HCT116 (cell line): ENCODE results near the gene CCSAP. TPM values are rescaled to one million over a fixed set of nuclear protein-coding genes. Genes with fewer than 3 reads are reported as not detected.

Experiments used
- ATAC-seq: fragments of 200-7000 bp; cut with Tn5 transposase; 2 replicates; pipeline ENCODE4 v1.9.1; 2020; ENCODE audit warnings: mild to moderate bottlenecking, moderate library complexity
- BruUV-seq: library from RNA; stranded (reverse); fragments of 400-500 nt; replicated peaks from 2 replicates; lab custom pipeline; 2021; lab: Mats Ljungman, UMichigan
- CTCF ChIA-PET: fragments of 300-600 bp; sonication (Branson Sonifier 250); formaldehyde crosslinking; loops from one replicate; lab custom pipeline; 2021; ENCODE audit warnings: antibody characterized with exemption; lab: Charles Lee
- POLR2A ChIA-PET: fragments of 300-600, 350-600 bp; sonication (Branson Sonifier 250); formaldehyde crosslinking; loops from one replicate; lab custom pipeline; 2021; ENCODE audit warnings: antibody characterized with exemption; lab: Charles Lee
- RAD21 ChIA-PET, 2 experiments: fragments of 300-600 bp; sonication (Branson Sonifier 250); formaldehyde crosslinking; loops; one replicate each; lab custom pipeline; 2023; ENCODE audit warnings: low total read pairs in 2 of 2; ENCODE audit not compliant: uncharacterized antibody in 2 of 2, unreplicated experiment in 2 of 2, low non-redundant PET in 1 of 2; lab: Charles Lee
- DNase-seq: peaks from one replicate; pipeline ENCODE4 v3.0.0-alpha.2; 2010; ENCODE audit warnings: low read depth, low spot score
- H2AFZ ChIP-seq: fragments of 200-600 bp; shearing (Covaris generic), sonication (generic); 2 replicates; pipeline ENCODE4 v1.6.1; 2017; ENCODE audit warnings: low read depth, mixed run types, mixed read lengths, antibody characterized with exemption, low read length; ENCODE audit not compliant: poor library complexity, severe bottlenecking
- H3K27ac ChIP-seq: 2 replicates; pipeline ENCODE4 v1.5.1; 2012; ENCODE audit warnings: low read depth, low read length
- H3K27me3 ChIP-seq: fragments of 200-600 bp; sonication (generic); 2 replicates; pipeline ENCODE4 v1.6.1; 2016; ENCODE audit warnings: mixed run types, low read length, mixed read lengths; ENCODE audit not compliant: insufficient read depth
- H3K36me3 ChIP-seq, 2 experiments: fragments of 200-500 bp in 1 of 2; fragments of 200-600 bp in 1 of 2; sonication (Bioruptor generic) in 1 of 2; sonication (generic) in 1 of 2; 2 replicates each; pipeline versions ENCODE4 v1.5.1 to v1.6.1; 2014 to 2016; ENCODE audit warnings: low read length in 2 of 2, inconsistent platforms in 1 of 2, mixed read lengths in 1 of 2, mixed run types in 1 of 2; ENCODE audit not compliant: insufficient read depth in 2 of 2, control insufficient read depth in 1 of 2
- H3K4me1 ChIP-seq, 2 experiments: fragments of 200-600 bp in 1 of 2; sonication (generic) in 1 of 2; 2 replicates each; pipeline versions ENCODE4 v1.5.1 to v1.6.1; 2012 to 2017; ENCODE audit warnings: low read length in 2 of 2, inconsistent platforms in 1 of 2, mild to moderate bottlenecking in 1 of 2, mixed read lengths in 1 of 2, mixed run types in 1 of 2, moderate library complexity in 1 of 2; ENCODE audit not compliant: insufficient read depth in 2 of 2, control insufficient read depth in 1 of 2
- H3K4me2 ChIP-seq: fragments of 200-600 bp; sonication (generic); 2 replicates; pipeline ENCODE4 v1.6.1; 2017; ENCODE audit warnings: mixed run types, low read length, mixed read lengths
- H3K4me3 ChIP-seq, 2 experiments: fragments of 200-600 bp in 1 of 2; sonication (generic) in 1 of 2; replicated peaks in 1 of 2; 2 replicates each; pipeline ENCODE4 v1.5.1; 2011 to 2016; ENCODE audit warnings: low read length in 2 of 2, control low read depth in 1 of 2, low read depth in 1 of 2, mild to moderate bottlenecking in 1 of 2, mixed read lengths in 1 of 2, mixed run types in 1 of 2
- H3K79me2 ChIP-seq: fragments of 200-600 bp; sonication (generic); 2 replicates; pipeline ENCODE4 v1.6.1; 2017; ENCODE audit warnings: mild to moderate bottlenecking, mixed run types, low read length, moderate library complexity, mixed read lengths; ENCODE audit not compliant: insufficient read depth
- H3K9ac ChIP-seq: fragments of 200-600 bp; sonication (generic); 2 replicates; pipeline ENCODE4 v1.6.1; 2016; ENCODE audit warnings: low read length, mixed read lengths
- H3K9me2 ChIP-seq: fragments of 200-600 bp; sonication (generic), shearing (Covaris generic); 2 replicates; pipeline ENCODE4 v1.6.1; 2017; ENCODE audit warnings: mixed run types, mild to moderate bottlenecking, moderate library complexity; ENCODE audit not compliant: insufficient read depth
- H3K9me3 ChIP-seq, 2 experiments: fragments of 200-500 bp in 1 of 2; fragments of 200-600 bp in 1 of 2; sonication (Bioruptor generic) in 1 of 2; sonication (generic) in 1 of 2; 2 replicates each; pipeline ENCODE4 v1.6.1; 2014 to 2017; ENCODE audit warnings: low read length in 2 of 2, mixed read lengths in 2 of 2, inconsistent platforms in 1 of 2, low read depth in 1 of 2, mild to moderate bottlenecking in 1 of 2, mixed run types in 1 of 2, moderate library complexity in 1 of 2; ENCODE audit not compliant: control insufficient read depth in 1 of 2, insufficient read depth in 1 of 2
- H4K20me1 ChIP-seq: fragments of 200-600 bp; sonication (generic), shearing (Covaris generic); 2 replicates; pipeline ENCODE4 v1.6.1; 2017; ENCODE audit warnings: mixed run types, mild to moderate bottlenecking, moderate library complexity; ENCODE audit not compliant: insufficient read depth
- EGR1 ChIP-seq: IDR thresholded peaks from 2 replicates; pipeline ENCODE4 v1.6.1; 2012; ENCODE audit warnings: low read depth
- EZH2phosphoT487 ChIP-seq: fragments of 200-600 bp; IDR thresholded peaks from 2 replicates; pipeline ENCODE4 v1.6.1; 2018; ENCODE audit warnings: antibody characterized with exemption, borderline replicate concordance
- FOSL1 ChIP-seq: IDR thresholded peaks from 2 replicates; pipeline ENCODE4 v1.6.1; 2012; ENCODE audit warnings: low read depth
- MAX ChIP-seq: IDR thresholded peaks from 2 replicates; pipeline ENCODE4 v1.6.1; 2012
- POLR2A ChIP-seq: IDR thresholded peaks from 2 replicates; pipeline ENCODE4 v1.7.0; 2011; ENCODE audit warnings: borderline replicate concordance; ENCODE audit not compliant: insufficient read depth, insufficient read length; ENCODE audit errors: extremely low read depth
- RAD21 ChIP-seq: IDR thresholded peaks from 2 replicates; pipeline ENCODE4 v1.6.1; 2012; ENCODE audit warnings: low read depth, mild to moderate bottlenecking
- SIN3A ChIP-seq: IDR thresholded peaks from 2 replicates; pipeline ENCODE4 v1.6.1; 2012; ENCODE audit warnings: low read depth
- intact Hi-C: fragments of 100-400 bp; cut with micrococcal nuclease; formaldehyde crosslinking; loops from 2 replicates; pipeline ENCODE4 v1.10.0; 2022
- total RNA-seq: library from RNA; stranded (reverse); gene quantifications from one replicate; pipeline ENCODE4 v1.2.1, GENCODE V29; 2021; ENCODE audit not compliant: unreplicated experiment
- TF ChIP-seq, protein P1 (sequence below), 3 experiments: fragments of 200-600 bp in 1 of 3; sonication (generic) in 1 of 3; IDR thresholded peaks in 2 of 3; conservative IDR thresholded peaks in 1 of 3; 2 replicates each; pipeline ENCODE4 v1.5.1; 2012 to 2017; ENCODE audit warnings: low read depth in 2 of 3, low read length in 2 of 3, antibody characterized with exemption in 1 of 3, borderline replicate concordance in 1 of 3, control low read depth in 1 of 3, mild to moderate bottlenecking in 1 of 3, mixed read lengths in 1 of 3, mixed run types in 1 of 3, moderate library complexity in 1 of 3; ENCODE audit not compliant: insufficient read depth in 1 of 3

CCSAP gene
- total RNA-seq, 1 experiment from 2014 or later, result 10.9 TPM

DNA sequence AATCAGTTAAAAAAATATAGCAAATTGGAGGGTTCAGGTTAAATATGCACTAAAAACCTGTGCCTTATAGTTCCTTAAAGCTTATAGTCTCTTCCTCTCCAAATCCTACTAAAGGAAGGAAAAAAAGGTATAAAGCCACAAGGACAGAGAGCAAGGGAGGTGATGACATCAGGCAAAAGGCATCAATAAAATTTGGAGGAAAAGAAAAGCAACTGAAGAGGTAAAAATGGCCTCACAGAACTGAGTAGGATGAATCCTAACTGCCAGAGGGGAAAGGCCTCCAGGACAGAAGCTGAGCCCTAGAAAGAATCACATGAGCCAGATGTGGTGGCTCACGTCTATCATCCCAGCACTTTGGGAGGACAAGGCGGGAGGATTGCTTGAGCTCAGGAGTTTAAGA lies 8.1 kb downstream of the CCSAP start:
- ChIA-PET CTCF (no interaction called here), RAD21 (no interaction called here)
- no peak overlapping the region for H3K4me3 ChIP-seq

More for the DNA sequence above, 8.1 kb downstream of the CCSAP start:
- TF ChIP-seq POLR2A (no peak), EGR1 (no peak), FOSL1 (no peak), EZH2phosphoT487 (no peak), SIN3A (no peak), RAD21 (no peak), MAX (no peak)
- TF ChIP-seq, protein P1, sequence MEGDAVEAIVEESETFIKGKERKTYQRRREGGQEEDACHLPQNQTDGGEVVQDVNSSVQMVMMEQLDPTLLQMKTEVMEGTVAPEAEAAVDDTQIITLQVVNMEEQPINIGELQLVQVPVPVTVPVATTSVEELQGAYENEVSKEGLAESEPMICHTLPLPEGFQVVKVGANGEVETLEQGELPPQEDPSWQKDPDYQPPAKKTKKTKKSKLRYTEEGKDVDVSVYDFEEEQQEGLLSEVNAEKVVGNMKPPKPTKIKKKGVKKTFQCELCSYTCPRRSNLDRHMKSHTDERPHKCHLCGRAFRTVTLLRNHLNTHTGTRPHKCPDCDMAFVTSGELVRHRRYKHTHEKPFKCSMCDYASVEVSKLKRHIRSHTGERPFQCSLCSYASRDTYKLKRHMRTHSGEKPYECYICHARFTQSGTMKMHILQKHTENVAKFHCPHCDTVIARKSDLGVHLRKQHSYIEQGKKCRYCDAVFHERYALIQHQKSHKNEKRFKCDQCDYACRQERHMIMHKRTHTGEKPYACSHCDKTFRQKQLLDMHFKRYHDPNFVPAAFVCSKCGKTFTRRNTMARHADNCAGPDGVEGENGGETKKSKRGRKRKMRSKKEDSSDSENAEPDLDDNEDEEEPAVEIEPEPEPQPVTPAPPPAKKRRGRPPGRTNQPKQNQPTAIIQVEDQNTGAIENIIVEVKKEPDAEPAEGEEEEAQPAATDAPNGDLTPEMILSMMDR (IDR thresholded peaks at IDR 0.05 in 2 of 3, conservative IDR thresholded peaks at IDR 0.05 in 1 of 3; ENCODE audit: borderline replicate concordance in 1 of 3, insufficient read depth in 1 of 3, low read depth in 2 of 3, low read length in 2 of 3), result no peak
- Histone ChIP-seq H3K4me1 (peaks cover 0 to 6% of the 10 kb centered on the region in 2 experiments; a peak in 1 of 4 replicates), H3K36me3 (0 out of 4 replicates have a peak, but pooled peaks cover 0 to 5% of the 10 kb centered on the region in 2 experiments), H3K79me2 (peaks cover 56% of the 10 kb centered on the region), H3K9me3 (no peaks in the 10 kb centered on the region), H2AFZ (no peak overlapping the region), H4K20me1 (no peaks in the 10 kb centered on the region), H3K9ac (no peak overlapping the region), H3K27ac (no peak overlapping the region), H3K27me3 (no peaks in the 10 kb centered on the region), H3K4me2 (no peak overlapping the region), H3K9me2 (no peaks in the 10 kb centered on the region)
- DNase-seq, result no peak
- POLR2A ChIA-PET, result no interaction called here
- no TSS peak for BruUV-seq
- intact Hi-C loops, result no loop called here
- ATAC-seq, result no peak
